NCI-H82 (cell line): ENCODE data around the gene AKR1C2.
"Not testable (repeated sequence)": the region's sequence is repeated elsewhere in the genome, so short reads cannot be mapped to it uniquely, and the experiment has no call there.

Source experiments
- DNase-seq: peaks from one replicate; lab custom pipeline; 2025; lab: John Stamatoyannopoulos, UW

AKR1C2 gene

GRCh38 chr10:4956955-4957645 lies 46.6 kb downstream of the AKR1C2 start:
- not testable (repeated sequence) for DNase-seq

GRCh38 chr10:4956088-4956487 lies 47.6 kb downstream of the AKR1C2 start:
- DNase-seq, result not testable (repeated sequence)

- DNase-seq, result no peak
Measured at GRCh38 chr10:4953405-4953804, 50.3 kb downstream of the AKR1C2 start.

- DNase-seq, result not testable (repeated sequence)
Measured at GRCh38 chr10:4951512-4952162, 52.0 kb downstream of the AKR1C2 start.

- DNase-seq, result no peak
Measured at GRCh38 chr10:4947635-4948596, 55.7 kb downstream of the AKR1C2 start.

GRCh38 chr10:4947039-4947634 lies 56.5 kb downstream of the AKR1C2 start:
- no peak for DNase-seq

- no peak for DNase-seq
Measured at GRCh38 chr10:4945766-4946717, 57.6 kb downstream of the AKR1C2 start.

GRCh38 chr10:4944841-4945240 lies 58.8 kb downstream of the AKR1C2 start:
- DNase-seq, result no peak

- DNase-seq, result no peak
Measured at GRCh38 chr10:4943821-4944220, 59.8 kb downstream of the AKR1C2 start.

GRCh38 chr10:4943416-4943815 lies 60.2 kb downstream of the AKR1C2 start:
- DNase-seq, result not testable (repeated sequence)

- DNase-seq, result not testable (repeated sequence)
Measured at GRCh38 chr10:4942931-4943330, 60.7 kb downstream of the AKR1C2 start.

- no peak for DNase-seq
Measured at GRCh38 chr10:4941540-4942330, 61.9 kb downstream of the AKR1C2 start.

- DNase-seq, result not testable (repeated sequence)
Measured at GRCh38 chr10:4940909-4941308, 62.7 kb downstream of the AKR1C2 start.

- DNase-seq, result not testable (repeated sequence)
Measured at GRCh38 chr10:4940073-4940428, 63.6 kb downstream of the AKR1C2 start.

GRCh38 chr10:4939224-4940072 lies 64.2 kb downstream of the AKR1C2 start:
- no peak for DNase-seq
